NK-92 (cell line): ENCODE data around the gene HYLS1.

Experiments
- DNase-seq: peaks from one replicate; lab custom pipeline; 2025; ENCODE audit not compliant: unreplicated experiment; lab: John Stamatoyannopoulos, UW

HYLS1 gene

GRCh38 chr11:125948278-125949051, 61.0 kb downstream of the HYLS1 start:
- DNase-seq: no peak

- no peak for DNase-seq
Observed at GRCh38 chr11:125949271-125950177, 62.1 kb downstream of the HYLS1 start.

- no peak for DNase-seq
Observed at GRCh38 chr11:125950178-125950490, 62.7 kb downstream of the HYLS1 start.
